SKM-1 (cell line): ENCODE measurements around the gene RNASEH2B.
A peak's percentile ranks its signal among the peaks of the same experiment; 100 is the strongest.

ENCODE experiments used
- DNase-seq: peaks from one replicate; lab custom pipeline; 2025; ENCODE audit not compliant: unreplicated experiment; lab: John Stamatoyannopoulos, UW

Gene RNASEH2B

GRCh38 chr13:50934735-50935435 is 25.3 kb downstream of the RNASEH2B start:
- DNase-seq, result no peak

GRCh38 chr13:50936679-50937078 is 27.1 kb downstream of the RNASEH2B start:
- DNase-seq, result peak; percentile 68

- no peak for DNase-seq
Observed at GRCh38 chr13:50940509-50940908, 30.9 kb downstream of the RNASEH2B start.

- DNase-seq, result no peak
Observed at GRCh38 chr13:50941146-50941545, 31.6 kb downstream of the RNASEH2B start.

- no peak for DNase-seq
Observed at GRCh38 chr13:50942630-50943311, 33.2 kb downstream of the RNASEH2B start.

- no peak for DNase-seq
Observed at GRCh38 chr13:50945669-50946068, 36.1 kb downstream of the RNASEH2B start.

- no peak for DNase-seq
Observed at GRCh38 chr13:50948601-50949000, 39.0 kb downstream of the RNASEH2B start.

- no peak for DNase-seq
Observed at GRCh38 chr13:50950849-50951248, 41.3 kb downstream of the RNASEH2B start.

GRCh38 chr13:50951366-50951765 is 41.8 kb downstream of the RNASEH2B start:
- no peak for DNase-seq

GRCh38 chr13:50955241-50955640 is 45.6 kb downstream of the RNASEH2B start:
- DNase-seq, result no peak

GRCh38 chr13:50955798-50956197 is 46.2 kb downstream of the RNASEH2B start:
- no peak for DNase-seq

- DNase-seq, result no peak
Observed at GRCh38 chr13:50957620-50958019, 48.0 kb downstream of the RNASEH2B start.

GRCh38 chr13:50969691-50970090 is 60.1 kb downstream of the RNASEH2B start:
- DNase-seq, result no peak

GRCh38 chr13:50970956-50971355 is 61.4 kb downstream of the RNASEH2B start:
- no peak for DNase-seq

GRCh38 chr13:50974268-50974667 is 64.7 kb downstream of the RNASEH2B start:
- DNase-seq, result no peak

- DNase-seq, result peak; percentile 62
Observed at GRCh38 chr13:50979187-50979586, 69.6 kb downstream of the RNASEH2B start.

GRCh38 chr13:50981686-50982085 is 72.1 kb downstream of the RNASEH2B start:
- no peak for DNase-seq

- DNase-seq, result no peak
Observed at GRCh38 chr13:50989476-50989875, 79.9 kb downstream of the RNASEH2B start.

GRCh38 chr13:50990065-50990817 is 80.7 kb downstream of the RNASEH2B start:
- DNase-seq, result no peak

- no peak for DNase-seq
Observed at GRCh38 chr13:50990818-50991506, 81.4 kb downstream of the RNASEH2B start.
